DND-41 (cell line): Measurements from ENCODE around the gene REPS1.
A peak's percentile ranks its signal among the peaks of the same experiment; 100 is the strongest.

ENCODE experiments used
- ATAC-seq: fragments of 200-7000 bp; cut with Tn5 transposase; 3 replicates; pipeline ENCODE4 v1.9.1; 2021; ENCODE audit warnings: low read depth; ENCODE audit not compliant: insufficient read depth
- DNase-seq: peaks from one replicate; pipeline ENCODE4 v3.0.0-alpha.2; 2020
- H2AFZ ChIP-seq: 2 replicates; pipeline ENCODE4 v1.6.0; 2012; ENCODE audit warnings: low read depth, low read length
- H3K27ac ChIP-seq: 2 replicates; pipeline ENCODE4 v1.5.1; 2012; ENCODE audit warnings: low read length, inconsistent platforms
- H3K27me3 ChIP-seq: fragments of 200-600 bp; sonication (generic); 2 replicates; pipeline ENCODE4 v1.6.0; 2012; ENCODE audit warnings: low read length, mild to moderate bottlenecking, inconsistent platforms; ENCODE audit not compliant: insufficient read depth, poor library complexity
- H3K36me3 ChIP-seq: 2 replicates; pipeline ENCODE4 v1.5.1; 2012; ENCODE audit warnings: low read length, inconsistent platforms; ENCODE audit not compliant: insufficient read depth
- H3K4me1 ChIP-seq: 2 replicates; pipeline ENCODE4 v1.5.1; 2012; ENCODE audit warnings: mild to moderate bottlenecking, low read length; ENCODE audit not compliant: insufficient read depth
- H3K4me2 ChIP-seq: 2 replicates; pipeline ENCODE4 v1.6.0; 2012; ENCODE audit warnings: mild to moderate bottlenecking, moderate library complexity, low read length, inconsistent platforms; ENCODE audit not compliant: insufficient read depth
- H3K4me3 ChIP-seq, 2 experiments: fragments of 200-600 bp in 1 of 2; shearing (Covaris generic) in 1 of 2; 2 replicates each; pipeline ENCODE4 v1.5.1; 2012 to 2016; ENCODE audit warnings: inconsistent platforms in 2 of 2, low read length in 2 of 2, mild to moderate bottlenecking in 2 of 2, low read depth in 1 of 2, moderate library complexity in 1 of 2
- H3K79me2 ChIP-seq: 2 replicates; pipeline ENCODE4 v1.6.0; 2012; ENCODE audit warnings: low read length, inconsistent platforms; ENCODE audit not compliant: insufficient read depth
- H3K9ac ChIP-seq: 2 replicates; pipeline ENCODE4 v1.6.0; 2012; ENCODE audit warnings: low read depth, mild to moderate bottlenecking, inconsistent platforms, low read length, moderate library complexity
- H3K9me3 ChIP-seq: 2 replicates; pipeline ENCODE4 v1.5.1; 2012; ENCODE audit warnings: low read length, moderate library complexity, mild to moderate bottlenecking, inconsistent platforms; ENCODE audit not compliant: insufficient read depth, severe bottlenecking
- H4K20me1 ChIP-seq: 2 replicates; pipeline ENCODE4 v1.6.0; 2012; ENCODE audit warnings: low read length; ENCODE audit not compliant: insufficient read depth
- EZH2 ChIP-seq: IDR thresholded peaks from 3 replicates; pipeline ENCODE4 v1.6.1; 2012; ENCODE audit warnings: borderline replicate concordance, low read depth, mild to moderate bottlenecking, moderate library complexity, low read length, inconsistent platforms; ENCODE audit not compliant: severe bottlenecking
- TF ChIP-seq, protein P1 (sequence below): IDR thresholded peaks from 2 replicates; pipeline ENCODE4 v1.5.1; 2012; ENCODE audit warnings: borderline replicate concordance, low read length, moderate library complexity, mild to moderate bottlenecking; ENCODE audit not compliant: poor library complexity, severe bottlenecking; ENCODE audit errors: extremely low read depth

The REPS1 gene

DNA sequence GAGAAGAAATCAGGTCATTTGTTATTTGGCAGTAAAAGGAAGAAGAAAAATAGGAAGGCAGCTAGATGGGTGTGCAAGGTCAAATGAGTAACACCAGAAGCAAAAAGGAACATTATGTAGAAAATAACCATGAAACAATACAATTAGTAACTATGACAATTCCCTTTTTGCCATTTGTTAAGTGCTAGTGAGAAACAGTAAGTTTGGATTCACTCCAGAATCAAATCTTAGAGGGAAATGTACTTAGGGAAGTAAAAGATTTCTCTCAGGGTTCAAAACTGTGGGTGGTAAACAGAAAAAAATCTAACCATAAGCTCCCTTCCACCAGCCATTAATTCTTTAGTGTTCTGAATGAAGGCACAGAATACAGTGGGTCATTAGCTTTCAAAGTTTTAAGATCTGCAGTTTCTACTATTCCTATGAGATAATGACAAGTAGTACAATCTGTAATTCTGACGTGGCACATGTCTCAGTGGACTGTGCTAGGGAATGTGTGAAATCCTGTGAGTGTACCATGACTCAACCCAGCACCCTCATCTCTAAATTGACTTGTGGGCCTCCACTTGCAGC, 17.1 kb downstream of the REPS1 start:
- TF ChIP-seq, protein P1, sequence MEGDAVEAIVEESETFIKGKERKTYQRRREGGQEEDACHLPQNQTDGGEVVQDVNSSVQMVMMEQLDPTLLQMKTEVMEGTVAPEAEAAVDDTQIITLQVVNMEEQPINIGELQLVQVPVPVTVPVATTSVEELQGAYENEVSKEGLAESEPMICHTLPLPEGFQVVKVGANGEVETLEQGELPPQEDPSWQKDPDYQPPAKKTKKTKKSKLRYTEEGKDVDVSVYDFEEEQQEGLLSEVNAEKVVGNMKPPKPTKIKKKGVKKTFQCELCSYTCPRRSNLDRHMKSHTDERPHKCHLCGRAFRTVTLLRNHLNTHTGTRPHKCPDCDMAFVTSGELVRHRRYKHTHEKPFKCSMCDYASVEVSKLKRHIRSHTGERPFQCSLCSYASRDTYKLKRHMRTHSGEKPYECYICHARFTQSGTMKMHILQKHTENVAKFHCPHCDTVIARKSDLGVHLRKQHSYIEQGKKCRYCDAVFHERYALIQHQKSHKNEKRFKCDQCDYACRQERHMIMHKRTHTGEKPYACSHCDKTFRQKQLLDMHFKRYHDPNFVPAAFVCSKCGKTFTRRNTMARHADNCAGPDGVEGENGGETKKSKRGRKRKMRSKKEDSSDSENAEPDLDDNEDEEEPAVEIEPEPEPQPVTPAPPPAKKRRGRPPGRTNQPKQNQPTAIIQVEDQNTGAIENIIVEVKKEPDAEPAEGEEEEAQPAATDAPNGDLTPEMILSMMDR, result no peak
- no peak for TF ChIP-seq EZH2
- Histone ChIP-seq H3K36me3 (peaks cover 3% of the 10 kb centered on the region; the same call in 1 of the 2 replicates), H3K4me2 (no peak overlapping the region), H3K9ac (no peak overlapping the region), H3K4me1 (no peaks in the 10 kb centered on the region), H3K9me3 (no peaks in the 10 kb centered on the region), H3K4me3 (no peak overlapping the region), H3K27me3 (no peaks in the 10 kb centered on the region), H2AFZ (no peak overlapping the region), H3K79me2 (peaks cover 100% of the 10 kb centered on the region), H4K20me1 (peaks cover 87% of the 10 kb centered on the region), H3K27ac (no peak overlapping the region)
- DNase-seq (no peak), ATAC-seq (no peak)

DNA sequence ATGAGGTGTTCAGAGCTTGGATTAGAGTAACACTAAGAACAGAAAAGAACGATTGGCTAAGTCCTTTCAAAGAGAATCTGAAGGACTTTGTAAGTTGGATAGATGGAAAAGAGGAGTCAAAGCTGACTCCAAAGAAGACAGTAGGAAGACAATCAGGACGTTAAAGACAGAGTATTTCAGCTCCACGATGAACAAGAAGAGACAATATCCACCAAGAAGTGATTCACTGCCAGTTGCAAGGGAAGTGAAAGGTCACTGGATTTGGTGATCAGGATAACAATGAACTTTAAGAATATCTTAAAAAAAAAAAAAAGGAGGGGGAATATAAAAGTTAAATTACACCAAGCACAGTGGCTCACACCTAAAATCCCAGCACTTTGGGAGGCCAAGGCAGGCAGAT, 17.9 kb downstream of the REPS1 start:
- Histone ChIP-seq H3K27me3 (no peaks in the 10 kb centered on the region), H3K4me1 (no peaks in the 10 kb centered on the region), H3K4me3 (no peak overlapping the region), H3K79me2 (peaks cover 100% of the 10 kb centered on the region), H3K9ac (no peak overlapping the region), H3K36me3 (peaks cover 3% of the 10 kb centered on the region; the same call in 1 of the 2 replicates), H3K9me3 (no peaks in the 10 kb centered on the region), H3K4me2 (no peak overlapping the region), H3K27ac (no peak overlapping the region), H2AFZ (no peak overlapping the region), H4K20me1 (peaks cover 91% of the 10 kb centered on the region)
- no peak for TF ChIP-seq EZH2
- TF ChIP-seq, protein P1, result no peak
- DNase-seq (no peak), ATAC-seq (no peak)

DNA sequence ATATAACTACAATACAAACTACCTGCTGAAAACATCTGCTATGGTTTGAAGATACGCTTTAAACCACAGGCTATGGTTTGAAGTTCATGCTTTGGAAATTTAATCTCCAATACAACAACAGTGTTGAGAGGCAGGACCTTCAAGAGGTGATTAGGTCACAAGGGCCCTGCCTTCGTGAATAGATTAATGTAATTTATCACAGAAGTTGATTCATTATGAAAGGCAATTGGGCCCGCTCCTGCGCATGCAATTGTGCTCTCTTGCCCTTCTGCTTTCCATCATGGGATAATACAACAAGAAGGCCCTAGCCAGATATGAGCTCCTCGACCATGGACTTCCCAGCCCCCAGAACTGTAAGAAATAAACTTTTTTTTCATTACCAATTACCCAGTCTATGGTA, 21.2 kb downstream of the REPS1 start:
- H3K4me1 ChIP-seq, result no peaks in the 10 kb centered on the region
- peaks cover 100% of the 10 kb centered on the region for H3K79me2 ChIP-seq
- no peak for DNase-seq
- peaks cover 73% of the 10 kb centered on the region for H4K20me1 ChIP-seq
- no peaks in the 10 kb centered on the region for H3K9me3 ChIP-seq
- H3K27me3 ChIP-seq, result no peaks in the 10 kb centered on the region
- H3K27ac ChIP-seq, result no peak overlapping the region
- H3K36me3 ChIP-seq, result no peaks in the 10 kb centered on the region
- no peak overlapping the region for H3K4me2 ChIP-seq
- H3K4me3 ChIP-seq, result no peak overlapping the region
- H3K9ac ChIP-seq, result no peak overlapping the region
- ATAC-seq, result 0 out of 3 replicates have a peak, but pooled peaks have one; percentile 29
- no peak overlapping the region for H2AFZ ChIP-seq
- TF ChIP-seq EZH2, result no peak
- TF ChIP-seq, protein P1, result no peak

DNA sequence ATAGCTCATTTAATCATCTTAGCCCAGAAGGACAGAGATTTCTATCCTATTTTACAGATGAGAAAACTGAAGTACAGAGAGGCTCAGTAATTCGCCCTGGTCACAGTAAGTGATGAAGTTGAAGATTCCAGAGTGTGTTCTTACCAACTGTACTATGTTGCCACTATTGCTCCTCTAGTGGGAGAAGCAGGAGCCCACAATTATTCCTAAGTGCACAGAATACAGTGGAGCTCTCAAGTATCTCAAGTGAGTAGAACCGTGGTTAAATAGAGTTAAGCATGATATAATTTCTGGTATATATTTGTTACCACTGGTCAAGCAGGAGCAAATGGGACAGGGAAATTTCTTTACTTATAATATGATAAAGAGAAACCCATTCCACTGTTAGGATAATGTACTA, 22.1 kb downstream of the REPS1 start:
- peaks cover 99% of the 10 kb centered on the region for H3K79me2 ChIP-seq
- peaks cover 71% of the 10 kb centered on the region for H4K20me1 ChIP-seq
- no peak for ATAC-seq
- H3K4me2 ChIP-seq, result no peak overlapping the region
- H3K4me3 ChIP-seq, result no peak overlapping the region
- no peaks in the 10 kb centered on the region for H3K36me3 ChIP-seq
- TF ChIP-seq EZH2, result no peak
- TF ChIP-seq, protein P1, result no peak
- H3K9me3 ChIP-seq, result no peaks in the 10 kb centered on the region
- H3K4me1 ChIP-seq, result no peaks in the 10 kb centered on the region
- no peaks in the 10 kb centered on the region for H3K27me3 ChIP-seq
- H3K27ac ChIP-seq, result no peak overlapping the region
- DNase-seq, result no peak
- no peak overlapping the region for H3K9ac ChIP-seq
- H2AFZ ChIP-seq, result no peak overlapping the region
